K562 (cell line): ENCODE measurements around the gene LAMA4. TPM values are rescaled to one million over a fixed set of nuclear protein-coding genes. Genes with fewer than 3 reads are reported as not detected.

ENCODE experiments used
- ATAC-seq: fragments of 200-7000 bp; cut with Tn5 transposase; 3 replicates; pipeline ENCODE4 v1.9.1; 2020; ENCODE audit warnings: moderate library complexity
- BruUV-seq: library from RNA; stranded (reverse); fragments of 400-500 nt; replicated peaks from 2 replicates; lab custom pipeline; 2021; lab: Mats Ljungman, UMichigan
- CTCF ChIA-PET: fragments of 300-600 bp; formaldehyde crosslinking; extraction: SDS; loops from one replicate; lab custom pipeline; 2021; ENCODE audit warnings: low intra/inter-chr PET ratio; lab: Yijun Ruan, JAX
- POLR2A ChIA-PET: fragments of 300-600, 350-650 bp; sonication (Branson Sonifier 250); formaldehyde crosslinking; extraction: SDS; loops from one replicate; lab custom pipeline; 2021; ENCODE audit warnings: antibody characterized with exemption, inconsistent platforms; lab: Yijun Ruan, JAX
- DNase-seq, 4 experiments: peaks; one replicate each; pipeline versions ENCODE4 v3.0.0 to v3.0.0-alpha.2; 2011 to 2018; ENCODE audit warnings: low spot score in 3 of 4, mixed read lengths in 3 of 4; ENCODE audit errors: extremely low read depth in 1 of 4
- FAIRE-seq: peaks from 2 replicates; lab custom pipeline; 2011; peaks lifted over from hg19 to GRCh38; lab: Jason Lieb, UNC
- H2AFZ ChIP-seq: 2 replicates; pipeline ENCODE4 v1.6.0; 2011; ENCODE audit warnings: low read depth, low read length, control low read depth, inconsistent platforms
- H3K27ac ChIP-seq: fragments of 200-600 bp; 3 replicates; pipeline ENCODE4 v1.8.0; 2011; ENCODE audit warnings: low read depth, mild to moderate bottlenecking, control low read depth, inconsistent platforms, low read length, moderate library complexity, mixed read lengths; ENCODE audit errors: extremely low read depth
- H3K27me3 ChIP-seq, 2 experiments: fragments of 300-600 bp in 1 of 2; 2 replicates in 1 of 2; 3 replicates in 1 of 2; pipeline versions ENCODE4 v1.6.0 to v1.8.0; 2011; ENCODE audit warnings: inconsistent platforms in 2 of 2, low read length in 2 of 2, mild to moderate bottlenecking in 1 of 2, mixed read lengths in 1 of 2, moderate library complexity in 1 of 2; ENCODE audit not compliant: control insufficient read depth in 2 of 2, insufficient read depth in 2 of 2
- H3K36me3 ChIP-seq: fragments of 300-600 bp; 3 replicates; pipeline ENCODE4 v1.8.0; 2011; ENCODE audit warnings: mild to moderate bottlenecking, low read length, inconsistent platforms; ENCODE audit not compliant: control insufficient read depth, insufficient read depth
- H3K4me1 ChIP-seq, 2 experiments: fragments of 200-600 bp in 1 of 2; replicated peaks in 1 of 2; 2 replicates in 1 of 2; 3 replicates in 1 of 2; pipeline versions ENCODE4 v1.5.1 to v1.8.0; 2011; ENCODE audit warnings: inconsistent platforms in 2 of 2, low read length in 2 of 2, mild to moderate bottlenecking in 1 of 2, mixed read lengths in 1 of 2, moderate library complexity in 1 of 2; ENCODE audit not compliant: control insufficient read depth in 2 of 2, insufficient read depth in 2 of 2
- H3K4me2 ChIP-seq: 2 replicates; pipeline ENCODE4 v1.6.1; 2011; ENCODE audit warnings: low read length, control low read depth, inconsistent platforms, mixed read lengths; ENCODE audit not compliant: insufficient read depth
- H3K4me3 ChIP-seq: fragments of 200-600 bp; sonication (generic), shearing (Covaris generic); 2 replicates; pipeline ENCODE4 v1.5.1; 2016; ENCODE audit warnings: control low read depth, inconsistent platforms
- H3K79me2 ChIP-seq: fragments of 200-600 bp; 3 replicates; pipeline ENCODE4 v1.8.0; 2011; ENCODE audit warnings: low read length, inconsistent platforms; ENCODE audit not compliant: control insufficient read depth, insufficient read depth
- H3K9ac ChIP-seq, 2 experiments: 2 replicates each; pipeline versions ENCODE4 v1.6.0 to v1.6.1; 2011; ENCODE audit warnings: low read depth in 2 of 2, low read length in 2 of 2, control low read depth in 1 of 2, inconsistent platforms in 1 of 2, mild to moderate bottlenecking in 1 of 2, mixed read lengths in 1 of 2; ENCODE audit not compliant: insufficient read depth in 1 of 2
- H3K9me1 ChIP-seq: one replicate; pipeline ENCODE4 v1.6.0; 2011; ENCODE audit warnings: inconsistent platforms, mild to moderate bottlenecking, low read length, moderate library complexity; ENCODE audit not compliant: control insufficient read depth, insufficient read depth
- H3K9me3 ChIP-seq: replicated peaks from 2 replicates; pipeline ENCODE4 v1.5.1; 2011; ENCODE audit warnings: low read depth, low read length, inconsistent platforms; ENCODE audit not compliant: control insufficient read depth, insufficient read depth
- H4K20me1 ChIP-seq: replicated peaks from 2 replicates; pipeline ENCODE4 v1.6.1; 2011; ENCODE audit warnings: low read length, inconsistent platforms, mixed read lengths; ENCODE audit not compliant: control insufficient read depth, insufficient read depth
- SAFB2 ChIP-seq: fragments of 200-400 bp; formaldehyde crosslinking; IDR thresholded peaks from 2 replicates; pipeline ENCODE4 v1.6.1; 2018; ENCODE audit warnings: borderline replicate concordance, low read length, low read depth, moderate library complexity; ENCODE audit not compliant: severe bottlenecking
- SAP30 ChIP-seq: fragments of 200-600 bp; sonication (generic); IDR thresholded peaks from 2 replicates; pipeline ENCODE4 v1.6.1; 2012; ENCODE audit warnings: borderline replicate concordance, low read depth, mild to moderate bottlenecking, moderate library complexity, low read length, control low read depth, inconsistent platforms; ENCODE audit not compliant: insufficient read depth, poor library complexity, severe bottlenecking
- ZNF253 ChIP-seq: fragments of 250-450 bp; sonication (Bioruptor Pico); conservative IDR thresholded peaks from 2 replicates; pipeline ENCODE4 v1.6.1; 2021; ENCODE audit warnings: mild to moderate bottlenecking
- WGBS: fragments of 100-300 bp; shearing (Covaris generic); methylation state at CpG from one replicate; pipeline ENCODE4 v1.1.6; 2016; ENCODE audit warnings: low coverage, mixed read lengths; ENCODE audit not compliant: insufficient coverage; ENCODE audit errors: missing lambda C conversion rate; 5-methylcytosine and 5-hydroxymethylcytosine counted together
- in situ Hi-C: fragments of 300-500 bp; cut with MboI; formaldehyde crosslinking; loops from 4 replicates; pipeline ENCODE4 v1.15.0; 2018; ENCODE audit warnings: inconsistent platforms, mixed read lengths
- intact Hi-C: fragments of 100-400 bp; cut with micrococcal nuclease; formaldehyde crosslinking; loops from 2 replicates; pipeline ENCODE4 v1.14.2; 2022
- polyA plus RNA-seq, 8 experiments: library from polyadenylated mRNA; depleted of rRNA in 4 of 8; stranded (reverse) in 5 of 8; unstranded in 3 of 8; fragments of >200 nt; fragmentation: Nextera tagmentation in 2 of 8; fragmentation: Illumina TruSeq in 1 of 8; extraction: Ambion mirVana in 2 of 8; extraction: Trizol in 1 of 8; gene quantifications; 2 replicates each; pipeline versions ENCODE4 v1.2.1 to v1.2.3, GENCODE V29; 2011 to 2014; ENCODE audit warnings: inconsistent platforms in 1 of 8, missing spikeins in 1 of 8
- total RNA-seq, 7 experiments: library from RNA; depleted of rRNA in 6 of 7; stranded (reverse); fragments of >200 nt in 6 of 7; fragmentation: Illumina TruSeq in 2 of 7; extraction: Trizol in 2 of 7; gene quantifications; 2 replicates each; pipeline versions ENCODE4 v1.2.1 to v1.2.3, GENCODE V29; 2011 to 2021; ENCODE audit warnings: low replicate concordance in 1 of 7
- TF ChIP-seq, protein P1 (sequence below): IDR thresholded peaks from 2 replicates; pipeline ENCODE4 v1.6.1; 2012; ENCODE audit warnings: low read depth, low read length, improper control_type of control experiment, borderline replicate concordance
- TF ChIP-seq, protein P2 (sequence below), 2 experiments: fragments of 450-650 bp in 1 of 2; sonication (generic) in 1 of 2; formaldehyde crosslinking in 1 of 2; IDR thresholded peaks; 2 replicates each; pipeline versions ENCODE4 v1.7.1 to v1.9.0; 2016 to 2022; ENCODE audit warnings: inconsistent platforms in 1 of 2, mild to moderate bottlenecking in 1 of 2, missing genetic modification reagents in 1 of 2
- TF ChIP-seq, protein P3 (sequence below): fragments of 450-650 bp; IDR thresholded peaks from 2 replicates; pipeline ENCODE4 v1.6.1; 2016; ENCODE audit warnings: low read depth, mild to moderate bottlenecking, moderate library complexity
- TF ChIP-seq, protein P4 (sequence below): sonication (generic); formaldehyde crosslinking; IDR thresholded peaks from 2 replicates; pipeline ENCODE4 v1.5.0; 2020; ENCODE audit warnings: missing genetic modification reagents
- TF ChIP-seq, protein P5 (sequence below): fragments of 250-450 bp; sonication (Bioruptor Pico); IDR thresholded peaks from 2 replicates; pipeline ENCODE4 v1.8.0; 2021; ENCODE audit warnings: moderate library complexity, mild to moderate bottlenecking, inconsistent platforms

LAMA4 gene
- total and polyA plus RNA-seq, 9 of the 15 experiments (the other 6 are each of a cell fraction or from before 2014, with no cell fraction given), result 0.05 to 2.9 (median 0.51) TPM

DNA sequence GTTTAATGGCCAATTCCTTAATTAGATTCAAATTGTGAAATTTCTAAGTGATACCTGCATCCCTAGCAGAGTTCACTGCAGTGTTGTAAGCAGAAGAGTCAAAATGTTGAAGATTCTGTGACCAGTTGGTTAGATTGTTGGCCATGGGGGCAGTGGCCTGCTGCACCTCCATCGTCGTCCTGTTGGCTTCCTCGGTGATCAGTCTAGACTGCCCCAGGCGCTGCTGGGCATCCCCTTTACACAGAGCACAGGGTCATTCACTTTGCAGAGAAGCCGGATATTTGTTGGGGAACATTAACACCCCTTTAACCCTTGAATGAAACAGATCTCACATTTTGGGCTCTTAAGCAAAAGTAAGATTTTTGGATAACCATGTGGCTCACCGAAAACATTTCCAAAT lies 106.3 kb downstream of the LAMA4 start:
- peaks cover 0 to 6% of the 10 kb centered on the region in 2 experiments; a peak in 3 of 5 replicates for H3K27me3 ChIP-seq
- POLR2A ChIA-PET, result no interaction called here
- 15% methylated on average over 6 of the region's 6 CpGs for WGBS
- FAIRE-seq, result no peak
- no peak overlapping the region for H3K4me2 ChIP-seq
- no peak overlapping the region for H2AFZ ChIP-seq
- no peak overlapping the region for H3K4me3 ChIP-seq
- no peaks in the 10 kb centered on the region for H3K9me3 ChIP-seq
- no peaks in the 10 kb centered on the region for H3K9me1 ChIP-seq
- no peaks in the 10 kb centered on the region for H3K79me2 ChIP-seq
- H3K27ac ChIP-seq, result no peak overlapping the region
- no peak for DNase-seq
- CTCF ChIA-PET, result no interaction called here
- in situ Hi-C loops (loop anchor here (10.0 kb wide), 1 partner anchor 443 kb away; no protein-coding TSS in a partner anchor), intact Hi-C loops (loop anchor here (5.0 kb wide), 1 partner anchor 61 kb away; the partner anchor contains the start of genes FAM229B and TUBE1)
- no peaks in the 10 kb centered on the region for H3K36me3 ChIP-seq
- no TSS peak for BruUV-seq
- H3K9ac ChIP-seq, result no peak overlapping the region
- ATAC-seq, result peak; percentile 23; the same call in 1 of the 3 replicates
- H4K20me1 ChIP-seq, result no peaks in the 10 kb centered on the region
- H3K4me1 ChIP-seq, result no peaks in the 10 kb centered on the region
- TF ChIP-seq, protein P1, sequence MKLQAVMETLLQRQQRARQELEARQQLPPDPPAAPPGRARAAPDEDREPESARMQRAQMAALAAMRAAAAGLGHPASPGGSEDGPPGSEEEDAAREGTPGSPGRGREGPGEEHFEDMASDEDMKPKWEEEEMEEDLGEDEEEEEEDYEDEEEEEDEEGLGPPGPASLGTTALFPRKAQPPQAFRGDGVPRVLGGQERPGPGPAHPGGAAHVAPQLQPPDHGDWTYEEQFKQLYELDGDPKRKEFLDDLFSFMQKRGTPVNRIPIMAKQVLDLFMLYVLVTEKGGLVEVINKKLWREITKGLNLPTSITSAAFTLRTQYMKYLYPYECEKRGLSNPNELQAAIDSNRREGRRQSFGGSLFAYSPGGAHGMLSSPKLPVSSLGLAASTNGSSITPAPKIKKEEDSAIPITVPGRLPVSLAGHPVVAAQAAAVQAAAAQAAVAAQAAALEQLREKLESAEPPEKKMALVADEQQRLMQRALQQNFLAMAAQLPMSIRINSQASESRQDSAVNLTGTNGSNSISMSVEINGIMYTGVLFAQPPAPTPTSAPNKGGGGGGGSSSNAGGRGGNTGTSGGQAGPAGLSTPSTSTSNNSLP, result no peak
- TF ChIP-seq, protein P2, sequence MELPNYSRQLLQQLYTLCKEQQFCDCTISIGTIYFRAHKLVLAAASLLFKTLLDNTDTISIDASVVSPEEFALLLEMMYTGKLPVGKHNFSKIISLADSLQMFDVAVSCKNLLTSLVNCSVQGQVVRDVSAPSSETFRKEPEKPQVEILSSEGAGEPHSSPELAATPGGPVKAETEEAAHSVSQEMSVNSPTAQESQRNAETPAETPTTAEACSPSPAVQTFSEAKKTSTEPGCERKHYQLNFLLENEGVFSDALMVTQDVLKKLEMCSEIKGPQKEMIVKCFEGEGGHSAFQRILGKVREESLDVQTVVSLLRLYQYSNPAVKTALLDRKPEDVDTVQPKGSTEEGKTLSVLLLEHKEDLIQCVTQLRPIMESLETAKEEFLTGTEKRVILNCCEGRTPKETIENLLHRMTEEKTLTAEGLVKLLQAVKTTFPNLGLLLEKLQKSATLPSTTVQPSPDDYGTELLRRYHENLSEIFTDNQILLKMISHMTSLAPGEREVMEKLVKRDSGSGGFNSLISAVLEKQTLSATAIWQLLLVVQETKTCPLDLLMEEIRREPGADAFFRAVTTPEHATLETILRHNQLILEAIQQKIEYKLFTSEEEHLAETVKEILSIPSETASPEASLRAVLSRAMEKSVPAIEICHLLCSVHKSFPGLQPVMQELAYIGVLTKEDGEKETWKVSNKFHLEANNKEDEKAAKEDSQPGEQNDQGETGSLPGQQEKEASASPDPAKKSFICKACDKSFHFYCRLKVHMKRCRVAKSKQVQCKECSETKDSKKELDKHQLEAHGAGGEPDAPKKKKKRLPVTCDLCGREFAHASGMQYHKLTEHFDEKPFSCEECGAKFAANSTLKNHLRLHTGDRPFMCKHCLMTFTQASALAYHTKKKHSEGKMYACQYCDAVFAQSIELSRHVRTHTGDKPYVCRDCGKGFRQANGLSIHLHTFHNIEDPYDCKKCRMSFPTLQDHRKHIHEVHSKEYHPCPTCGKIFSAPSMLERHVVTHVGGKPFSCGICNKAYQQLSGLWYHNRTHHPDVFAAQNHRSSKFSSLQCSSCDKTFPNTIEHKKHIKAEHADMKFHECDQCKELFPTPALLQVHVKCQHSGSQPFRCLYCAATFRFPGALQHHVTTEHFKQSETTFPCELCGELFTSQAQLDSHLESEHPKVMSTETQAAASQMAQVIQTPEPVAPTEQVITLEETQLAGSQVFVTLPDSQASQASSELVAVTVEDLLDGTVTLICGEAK (IDR thresholded peaks at IDR 0.05), result no peak
- TF ChIP-seq, protein P2 (CRISPR knock-in tag; IDR thresholded peaks at IDR 0.05), result no peak
- TF ChIP-seq SAP30 (no peak), SAFB2 (no peak), ZNF253 (CRISPR knock-in tag) (no peak)
- TF ChIP-seq, protein P3, sequence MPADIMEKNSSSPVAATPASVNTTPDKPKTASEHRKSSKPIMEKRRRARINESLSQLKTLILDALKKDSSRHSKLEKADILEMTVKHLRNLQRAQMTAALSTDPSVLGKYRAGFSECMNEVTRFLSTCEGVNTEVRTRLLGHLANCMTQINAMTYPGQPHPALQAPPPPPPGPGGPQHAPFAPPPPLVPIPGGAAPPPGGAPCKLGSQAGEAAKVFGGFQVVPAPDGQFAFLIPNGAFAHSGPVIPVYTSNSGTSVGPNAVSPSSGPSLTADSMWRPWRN, result no peak
- TF ChIP-seq, protein P4, sequence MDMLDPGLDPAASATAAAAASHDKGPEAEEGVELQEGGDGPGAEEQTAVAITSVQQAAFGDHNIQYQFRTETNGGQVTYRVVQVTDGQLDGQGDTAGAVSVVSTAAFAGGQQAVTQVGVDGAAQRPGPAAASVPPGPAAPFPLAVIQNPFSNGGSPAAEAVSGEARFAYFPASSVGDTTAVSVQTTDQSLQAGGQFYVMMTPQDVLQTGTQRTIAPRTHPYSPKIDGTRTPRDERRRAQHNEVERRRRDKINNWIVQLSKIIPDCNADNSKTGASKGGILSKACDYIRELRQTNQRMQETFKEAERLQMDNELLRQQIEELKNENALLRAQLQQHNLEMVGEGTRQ (CRISPR knock-in tag), result no peak
- TF ChIP-seq, protein P5, sequence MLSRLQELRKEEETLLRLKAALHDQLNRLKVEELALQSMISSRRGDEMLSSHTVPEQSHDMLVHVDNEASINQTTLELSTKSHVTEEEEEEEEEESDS (CRISPR knock-in tag), result no peak
